Ammon's horn (tissue), 1 donor: ENCODE measurements around the gene TNFSF10.
"Not testable (repeated sequence)": the region's sequence is repeated elsewhere in the genome, so short reads cannot be mapped to it uniquely, and the experiment has no call there.

Source experiments
- DNase-seq: peaks from one replicate; pipeline ENCODE4 v3.0.0-alpha.2; 2016; ENCODE audit warnings: low spot score

Gene TNFSF10

GRCh38 chr3:172522871-172523818 is at the start of gene TNFSF10:
Gene TNFSF10, minus strand, starts transcription at chr3:172523430. Its CDS starts 46 bp downstream, at chr3:172523384.
- DNase-seq: peak; percentile 71

DNA sequence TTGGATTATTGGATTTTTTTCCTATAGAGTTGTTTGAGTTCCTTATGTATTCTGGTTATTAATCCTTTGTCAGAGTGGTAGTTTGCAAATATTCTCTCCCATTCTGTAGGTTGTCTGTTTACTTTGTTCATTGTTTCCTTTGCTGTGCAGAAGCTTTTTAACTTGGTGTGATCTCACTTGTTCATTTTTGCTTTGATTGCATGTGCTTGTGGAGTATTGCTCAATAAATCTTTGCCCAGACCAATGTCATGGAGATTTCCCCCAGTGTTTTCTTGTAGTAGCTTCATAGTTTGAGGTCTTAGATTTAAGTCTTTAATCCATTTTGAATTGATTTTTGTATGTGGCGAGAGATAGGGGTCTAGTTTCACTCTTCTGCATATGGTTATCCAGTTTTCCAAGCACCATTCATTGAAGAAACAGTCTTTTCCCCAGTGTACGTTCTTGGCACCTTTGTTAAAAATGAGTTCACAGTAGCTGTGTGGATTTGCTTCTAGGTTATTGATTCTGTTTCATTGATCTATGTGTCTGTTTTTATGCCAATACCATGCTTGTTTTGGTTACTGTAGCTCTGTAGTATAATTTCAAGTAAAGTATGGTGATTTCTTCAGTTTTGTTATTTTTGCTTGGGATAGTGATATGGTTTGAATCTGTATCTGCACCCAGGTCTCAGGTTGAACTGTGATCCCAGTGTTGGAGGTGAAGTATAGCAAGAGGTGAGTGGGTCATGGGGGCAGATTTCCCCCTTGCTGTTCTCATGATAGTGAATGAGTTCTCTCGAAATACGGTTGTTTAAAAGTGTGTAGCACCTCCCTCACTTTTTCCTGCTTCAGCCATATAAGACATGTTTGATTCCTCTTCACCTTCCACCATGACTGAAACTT is 46.1 kb upstream of the TNFSF10 start:
- no peak for DNase-seq

- peak; percentile 17 for DNase-seq
Observed at GRCh38 chr3:172568701-172569100, 45.5 kb upstream of the TNFSF10 start.

GRCh38 chr3:172566785-172567184 is 43.6 kb upstream of the TNFSF10 start:
- not testable (repeated sequence) for DNase-seq

- DNase-seq: no peak
Observed at GRCh38 chr3:172564499-172564898, 41.3 kb upstream of the TNFSF10 start.

GRCh38 chr3:172562871-172563865 is 39.9 kb upstream of the TNFSF10 start:
- no peak for DNase-seq

DNA sequence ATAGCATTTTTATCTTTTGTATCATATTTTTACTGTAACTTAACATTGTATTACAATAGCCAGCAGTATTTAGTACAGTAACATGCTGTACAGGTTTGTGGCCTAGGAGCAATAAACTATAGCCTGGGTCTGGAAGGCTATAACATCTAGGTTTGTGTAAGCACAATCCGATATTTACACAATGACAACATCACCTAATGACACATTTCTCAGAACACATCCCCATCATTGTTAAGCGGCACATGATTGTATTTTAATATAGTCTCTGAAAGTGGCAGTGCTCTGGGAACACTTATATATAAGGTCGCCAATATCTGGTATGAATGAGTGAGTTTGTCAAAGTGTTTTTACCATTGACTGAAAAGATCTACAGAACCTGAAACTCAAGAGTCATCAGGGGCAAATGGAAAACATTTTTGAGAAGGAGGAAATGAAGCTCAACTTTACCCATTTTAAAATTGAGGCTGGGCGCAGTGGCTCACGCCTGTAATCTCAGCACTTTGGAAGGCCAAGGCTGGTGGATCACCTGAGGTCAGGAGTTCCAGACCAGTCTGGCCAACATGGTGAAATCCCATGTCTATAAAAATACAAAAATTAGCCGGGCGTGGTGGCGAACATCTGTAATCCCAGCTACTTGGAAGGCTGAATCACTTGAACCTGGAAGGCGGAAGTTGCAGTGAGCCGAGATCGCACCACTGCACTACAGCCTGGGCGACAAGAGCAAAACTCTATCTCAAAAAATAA is 38.8 kb upstream of the TNFSF10 start:
- DNase-seq: no peak

GRCh38 chr3:172560586-172560985 is 37.4 kb upstream of the TNFSF10 start:
- DNase-seq: no peak

GRCh38 chr3:172560026-172560425 is 36.8 kb upstream of the TNFSF10 start:
- no peak for DNase-seq

- no peak for DNase-seq
Observed at GRCh38 chr3:172559020-172559419, 35.8 kb upstream of the TNFSF10 start.

GRCh38 chr3:172557515-172558220 is 34.4 kb upstream of the TNFSF10 start:
- DNase-seq: peak; percentile 14

DNA sequence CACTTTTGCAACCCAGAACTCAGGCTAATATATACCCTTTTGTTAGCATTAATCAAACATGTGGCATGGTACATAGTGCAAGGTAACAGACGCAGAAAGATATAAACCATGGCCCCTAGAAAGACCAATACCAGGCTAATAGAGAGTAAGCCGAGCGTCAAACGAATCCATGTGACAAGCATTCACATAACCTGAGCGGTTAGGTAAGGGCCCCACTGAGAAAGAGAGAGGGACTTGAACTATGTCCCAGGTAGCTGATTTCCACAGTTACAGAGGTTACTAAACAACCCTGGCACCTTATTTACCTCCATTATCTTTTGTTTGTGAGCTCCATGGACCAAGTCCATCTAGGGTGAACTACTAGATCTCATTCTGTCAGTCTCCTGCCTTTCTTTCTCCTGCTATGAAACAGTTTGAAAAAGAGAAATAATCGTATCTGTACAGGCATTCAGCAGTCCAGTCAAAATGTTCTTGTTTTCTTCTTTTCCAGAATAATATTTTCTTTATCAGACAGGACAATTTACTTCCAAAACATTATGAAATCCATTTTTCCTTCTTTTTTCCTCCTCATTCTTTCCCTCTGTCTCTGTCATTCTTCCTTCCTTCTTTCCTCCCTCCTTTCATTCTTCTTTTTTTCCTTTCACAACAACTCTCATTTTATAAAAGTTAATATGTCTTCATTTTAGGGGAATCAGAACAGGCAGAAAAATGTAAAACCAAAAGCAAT is 30.5 kb upstream of the TNFSF10 start:
- DNase-seq: no peak

- DNase-seq: no peak
Observed at GRCh38 chr3:172552607-172553006, 29.4 kb upstream of the TNFSF10 start.

GRCh38 chr3:172551874-172552273 is 28.6 kb upstream of the TNFSF10 start:
- DNase-seq: no peak

DNA sequence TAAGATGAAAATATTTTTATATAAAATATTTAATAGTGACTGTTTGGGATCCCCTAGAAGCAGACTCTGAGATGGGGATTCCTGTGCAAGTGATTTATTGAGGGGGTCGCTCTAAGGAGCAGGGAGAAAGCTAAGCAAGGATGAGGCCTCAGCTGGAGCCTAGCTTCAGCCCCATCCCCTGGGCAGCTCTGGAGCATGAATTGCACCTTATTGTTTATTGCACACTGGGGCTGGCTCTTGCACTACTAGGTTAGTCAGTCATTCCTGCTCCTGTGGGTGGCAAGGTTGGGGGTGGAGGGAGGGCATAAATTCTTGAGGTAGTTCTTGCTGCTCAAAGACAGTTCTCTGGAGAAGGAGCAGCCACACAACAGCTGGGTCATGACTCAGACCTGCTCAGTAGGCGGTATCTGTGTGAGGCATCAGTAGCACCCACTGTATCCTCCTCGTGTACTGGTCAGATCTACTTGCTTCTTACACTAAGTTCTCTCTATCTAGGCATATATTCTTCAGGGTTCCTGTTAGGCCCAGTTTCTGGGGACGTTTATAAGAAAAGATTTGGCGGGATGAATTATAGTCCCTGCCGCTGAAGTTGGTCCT is 27.2 kb upstream of the TNFSF10 start:
- DNase-seq: no peak

DNA sequence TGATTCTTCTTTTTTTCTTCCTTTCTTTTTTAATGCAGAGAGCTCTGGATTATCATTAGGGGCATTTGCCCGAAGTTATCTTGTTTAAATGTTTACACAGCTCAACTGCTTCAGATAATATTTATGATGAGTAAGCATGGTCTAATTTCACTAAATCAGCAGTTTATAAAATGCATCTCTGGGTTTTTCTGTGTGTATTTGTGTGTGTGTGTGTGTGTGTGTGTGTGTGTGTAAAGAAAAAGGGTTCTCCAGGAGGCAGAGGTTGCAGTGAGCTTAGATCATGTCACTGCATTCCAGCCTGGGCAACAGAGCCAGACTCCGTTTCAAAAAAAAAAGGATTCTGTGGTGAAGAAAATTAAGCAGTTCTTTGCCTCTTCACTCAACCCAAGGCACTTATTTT is 25.9 kb upstream of the TNFSF10 start:
- DNase-seq: no peak

DNA sequence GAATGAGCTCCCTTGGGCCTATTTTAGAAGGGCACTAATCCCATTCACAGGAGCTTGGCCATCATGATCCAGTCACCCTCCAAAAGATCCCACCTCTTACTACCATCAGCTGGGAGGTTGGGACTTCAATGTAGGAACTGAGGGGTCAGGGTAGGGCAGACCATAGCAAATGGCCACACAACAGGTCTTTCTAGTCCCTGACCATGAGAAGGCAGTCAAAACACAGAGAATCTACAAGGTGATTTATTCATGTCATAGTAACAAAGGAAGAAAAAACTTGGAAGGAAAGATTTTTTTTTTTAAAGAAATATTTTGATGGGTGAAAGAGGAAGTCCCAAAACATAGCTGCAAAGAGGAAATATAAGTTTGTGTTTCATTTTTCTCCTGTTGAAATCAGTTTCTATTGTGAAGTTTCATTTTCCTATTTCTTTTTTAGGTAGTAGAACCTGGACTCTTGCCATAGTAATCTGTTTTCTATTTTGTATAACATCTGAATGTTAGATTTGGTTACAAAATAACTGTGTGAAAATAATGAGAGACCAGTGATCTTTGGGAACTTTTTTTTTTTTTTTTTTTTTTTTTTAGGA is 23.5 kb upstream of the TNFSF10 start:
- no peak for DNase-seq

GRCh38 chr3:172546105-172546504 is 22.9 kb upstream of the TNFSF10 start:
- no peak for DNase-seq

- DNase-seq: no peak
Observed at GRCh38 chr3:172544404-172544803, 21.2 kb upstream of the TNFSF10 start.
